ENCODE results near the gene CD19. TPM values are rescaled to one million over a fixed set of nuclear protein-coding genes. Genes with fewer than 3 reads are reported as not detected.
A peak's percentile ranks its signal among the peaks of the same experiment; 100 is the strongest.

Gene CD19
- total and polyA plus RNA-seq, 10 of the 15 experiments (the other 5 are each of a cell fraction or from before 2014, with no cell fraction given), result 1.2 to 125 (median 77.2) TPM

DNA sequence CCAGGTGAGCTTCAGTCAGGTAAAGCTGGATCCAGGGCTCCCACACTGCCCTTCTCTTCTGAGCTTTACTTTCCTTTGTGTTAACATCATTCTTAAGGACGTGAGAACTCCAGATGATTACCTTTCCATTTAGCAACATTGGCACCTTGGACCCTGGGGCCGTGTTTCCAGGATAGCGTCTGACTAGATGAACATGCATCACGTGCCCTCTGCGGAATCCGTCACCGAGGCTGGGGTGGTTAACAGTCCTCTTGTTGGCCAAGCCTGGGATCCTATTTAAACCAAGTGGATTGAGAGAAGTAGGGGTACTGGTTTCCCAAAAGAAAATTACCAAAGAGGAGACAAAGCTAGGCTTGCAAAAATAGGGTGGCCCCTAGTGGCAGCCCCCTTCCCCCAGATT, 49.2 kb downstream of the CD19 start:
- Histone ChIP-seq H3K4me3 (no peak overlapping the region), H2AFZ (ENCODE audit: control insufficient read depth, low read depth, low read length) (no peak overlapping the region), H4K20me1 (ENCODE audit: control insufficient read depth, insufficient read depth) (no peaks in the 10 kb centered on the region), H3K79me2 (ENCODE audit: control insufficient read depth, insufficient read depth, low read length) (no peaks in the 10 kb centered on the region), H3K9ac (ENCODE audit: control insufficient read depth, insufficient read depth, low read length) (no peak overlapping the region), H3K9me3 (replicated peaks; ENCODE audit: control insufficient read depth, insufficient read depth, low read length) (no peaks in the 10 kb centered on the region; the same call in 2 of the 3 replicates), H3K36me3 (ENCODE audit: control insufficient read depth in 2 of 2, insufficient read depth in 2 of 2, low read length in 1 of 2) (peaks cover 0 to 10% of the 10 kb centered on the region in 2 experiments; a peak in 3 of 4 replicates), H3K27ac (ENCODE audit: control insufficient read depth, insufficient read depth) (no peak overlapping the region), H3K27me3 (replicated peaks in 1 of 2; ENCODE audit: control insufficient read depth in 2 of 2, insufficient read depth in 2 of 2, low read length in 1 of 2) (no peaks in the 10 kb centered on the region), H3K4me2 (ENCODE audit: control insufficient read depth, insufficient read depth) (no peak overlapping the region), H3K4me1 (ENCODE audit: control insufficient read depth, insufficient read depth, low read length) (peaks cover 12% of the 10 kb centered on the region)
- ChIA-PET POLR2A (no interaction called here), SMC1A (ENCODE audit: uncharacterized antibody, unreplicated experiment) (no interaction called here), RAD21 (ENCODE audit: unreplicated experiment) (no interaction called here), CTCF (interaction anchor here (5.6 kb wide), 1 partner anchor 35 kb away, joined by 26 read pairs; no protein-coding TSS in a partner anchor)
- TF ChIP-seq SIN3A (IDR thresholded peaks at IDR 0.05; ENCODE audit: low read depth, low read length), result no peak
- no peak for TF ChIP-seq ZNF274 (IDR thresholded peaks at IDR 0.05; ENCODE audit: insufficient read depth, insufficient read length)
- in situ Hi-C loops (cut with MboI) (no loop called here), intact Hi-C loops (cut with micrococcal nuclease; ENCODE audit: unreplicated experiment) (no loop called here)
- DNase-seq (ENCODE audit: low read depth, low spot score) (no peak), FAIRE-seq (no peak), ATAC-seq (no peak)
- 98% methylated on average over 7 of the region's 7 CpGs for WGBS (ENCODE audit: insufficient coverage, insufficient replicate concordance, low lambda C conversion rate, missing lambda C conversion rate)
- BruUV-seq (replicated peaks), result no TSS peak

DNA sequence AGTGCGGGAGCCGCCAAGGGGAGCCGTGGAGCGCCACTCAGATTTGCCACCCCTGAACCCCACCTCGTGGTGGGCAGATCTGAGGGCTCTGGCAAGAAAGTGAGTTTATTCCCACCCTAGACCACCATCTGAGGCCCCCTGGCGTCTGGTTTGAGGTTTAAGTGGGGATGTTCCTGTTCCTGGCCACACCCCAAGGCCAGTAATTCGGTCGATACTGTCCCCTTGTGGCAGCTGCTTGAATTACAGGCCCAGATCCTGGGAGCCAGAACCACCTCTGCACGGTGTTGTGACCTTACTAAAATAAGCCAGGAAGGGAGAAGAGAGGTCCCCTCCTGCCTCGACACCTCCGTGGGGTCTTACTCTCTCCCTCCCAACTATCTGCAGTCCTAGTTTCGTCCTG, 49.7 kb downstream of the CD19 start:
- peaks cover 0 to 10% of the 10 kb centered on the region in 2 experiments; a peak in 3 of 4 replicates for H3K36me3 ChIP-seq (ENCODE audit: control insufficient read depth in 2 of 2, insufficient read depth in 2 of 2, low read length in 1 of 2)
- no peaks in the 10 kb centered on the region; the same call in 2 of the 3 replicates for H3K9me3 ChIP-seq (replicated peaks; ENCODE audit: control insufficient read depth, insufficient read depth, low read length)
- in situ Hi-C loops (cut with MboI), result no loop called here
- ChIA-PET CTCF (no interaction called here), POLR2A (no interaction called here), RAD21 (ENCODE audit: unreplicated experiment) (no interaction called here), SMC1A (ENCODE audit: uncharacterized antibody, unreplicated experiment) (no interaction called here)
- DNase-seq (ENCODE audit: low read depth, low spot score) (no peak), ATAC-seq (no peak), FAIRE-seq (no peak)
- H3K27ac ChIP-seq (ENCODE audit: control insufficient read depth, insufficient read depth), result no peak overlapping the region
- H2AFZ ChIP-seq (ENCODE audit: control insufficient read depth, low read depth, low read length), result no peak overlapping the region
- WGBS (ENCODE audit: insufficient coverage, insufficient replicate concordance, low lambda C conversion rate, missing lambda C conversion rate), result 83% methylated on average over 11 of the region's 12 CpGs
- peaks cover 12% of the 10 kb centered on the region for H3K4me1 ChIP-seq (ENCODE audit: control insufficient read depth, insufficient read depth, low read length)
- no peak overlapping the region for H3K4me3 ChIP-seq
- intact Hi-C loops (cut with micrococcal nuclease; ENCODE audit: unreplicated experiment), result no loop called here
- H3K9ac ChIP-seq (ENCODE audit: control insufficient read depth, insufficient read depth, low read length), result no peak overlapping the region
- no TSS peak for BruUV-seq (replicated peaks)
- peak; percentile 66; the same call in 1 of the 2 replicates for TF ChIP-seq CBX5 (IDR thresholded peaks at IDR 0.05; ENCODE audit: low read depth)
- TF ChIP-seq RAD21 (IDR thresholded peaks at IDR 0.05; ENCODE audit: insufficient read depth, low read depth, low read length), result 0 out of 2 replicates have a peak, but pooled peaks have one; percentile 9
- TF ChIP-seq CTCF (IDR thresholded peaks at IDR 0.05 in 2 of 3, conservative IDR thresholded peaks at IDR 0.05 in 1 of 3; ENCODE audit: control insufficient read depth in 2 of 3, extremely low read depth in 1 of 3, insufficient read depth in 1 of 3, low read depth in 3 of 3, low read length in 3 of 3), result peak in 2 of 3 experiments; percentile 62 to 82; a peak in 5 of 6 replicates
- no peak for TF ChIP-seq SREBF2 (IDR thresholded peaks at IDR 0.05; ENCODE audit: low read length)
- 0 out of 2 replicates have a peak, but pooled peaks have one; percentile 30 for TF ChIP-seq YY1 (IDR thresholded peaks at IDR 0.05; ENCODE audit: low read depth, low read length)
- 0 out of 2 replicates have a peak, but pooled peaks have one; percentile 12 for TF ChIP-seq POLR2A (IDR thresholded peaks at IDR 0.05; ENCODE audit: low read depth, low read length)
- no peak for TF ChIP-seq RAD51 (IDR thresholded peaks at IDR 0.05)
- no peak for TF ChIP-seq ZSCAN29 (IDR thresholded peaks at IDR 0.05)
- H3K4me2 ChIP-seq (ENCODE audit: control insufficient read depth, insufficient read depth), result no peak overlapping the region
- H3K27me3 ChIP-seq (replicated peaks in 1 of 2; ENCODE audit: control insufficient read depth in 2 of 2, insufficient read depth in 2 of 2, low read length in 1 of 2), result no peaks in the 10 kb centered on the region
- H4K20me1 ChIP-seq (ENCODE audit: control insufficient read depth, insufficient read depth), result no peaks in the 10 kb centered on the region
- no peaks in the 10 kb centered on the region for H3K79me2 ChIP-seq (ENCODE audit: control insufficient read depth, insufficient read depth, low read length)

Data from GM12878 (cell line).